GM19372 (cell line): ENCODE data around the gene SORBS1.

Experiments used
- ATAC-seq: cut with Tn5 transposase; IDR thresholded peaks from one replicate; pipeline ENCODE4 v1.9.1; 2021; ENCODE audit warnings: mild to moderate bottlenecking, low read depth, moderate library complexity; ENCODE audit not compliant: unreplicated experiment

Gene SORBS1

DNA sequence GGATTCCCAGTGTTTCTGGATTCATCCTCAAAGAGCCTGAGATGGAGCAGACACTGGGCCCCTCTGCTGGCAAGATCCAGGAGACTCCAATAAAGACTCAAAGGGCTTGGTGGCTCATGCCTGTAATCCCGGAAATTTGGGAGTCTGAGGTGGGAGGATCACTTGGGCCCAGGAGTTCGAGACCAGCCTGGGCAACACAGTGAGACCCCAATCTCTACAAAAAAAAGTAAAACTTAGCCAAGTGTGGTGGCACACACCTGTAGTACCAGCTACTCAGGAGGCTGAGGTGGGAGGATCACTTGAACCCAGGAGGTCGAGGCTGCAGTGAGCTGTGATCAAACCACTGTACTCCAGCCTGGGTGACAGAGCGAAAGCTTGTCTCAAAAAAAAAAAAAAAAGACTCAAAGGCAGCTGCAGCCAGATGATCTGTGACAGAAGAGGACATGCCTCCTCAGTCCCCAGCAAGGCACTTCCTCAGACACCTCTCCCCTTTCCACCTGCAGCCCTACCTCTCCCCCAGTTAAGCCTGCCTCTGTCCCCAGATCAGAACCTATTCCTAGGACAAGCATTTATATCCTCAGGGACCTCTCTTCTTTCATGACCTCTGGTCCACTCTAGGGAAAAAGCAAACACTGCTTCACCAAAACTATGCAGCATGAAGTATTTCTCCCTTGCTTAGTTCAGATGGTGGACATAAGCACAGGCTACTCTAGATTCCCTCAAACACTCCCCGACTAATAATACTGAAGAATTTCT lies 298.2 kb downstream of the SORBS1 start:
- ATAC-seq = no peak

GRCh38 chr10:95261926-95262325 lies 299.2 kb downstream of the SORBS1 start:
- no peak for ATAC-seq
